SK-N-SH (cell line): ENCODE measurements around the gene NEAT1.

ENCODE experiments used
- EP300 ChIP-seq, 2 experiments: IDR thresholded peaks; 2 replicates each; pipeline versions ENCODE4 v1.4.0 to v1.6.1; 2012; ENCODE audit warnings: borderline replicate concordance in 1 of 2, low read depth in 1 of 2, low read length in 1 of 2
- EZH2phosphoT487 ChIP-seq: fragments of 200-600 bp; sonication (generic); IDR thresholded peaks from 2 replicates; pipeline ENCODE4 v1.6.1; 2017; ENCODE audit warnings: low read depth, mixed run types, mild to moderate bottlenecking, antibody characterized with exemption, moderate library complexity, borderline replicate concordance
- GATA2 ChIP-seq: sonication (generic); formaldehyde crosslinking; IDR thresholded peaks from 2 replicates; pipeline ENCODE4 v1.5.0; 2020; ENCODE audit warnings: mild to moderate bottlenecking, missing genetic modification reagents
- TF ChIP-seq, protein P1 (sequence below): fragments of 200-600 bp; sonication (generic); IDR thresholded peaks from 2 replicates; pipeline ENCODE4 v1.6.1; 2017; ENCODE audit warnings: antibody characterized with exemption, mild to moderate bottlenecking, moderate library complexity
- TF ChIP-seq, protein P2 (sequence below): IDR thresholded peaks from 2 replicates; pipeline ENCODE4 v1.4.0; 2012; ENCODE audit warnings: low read depth
- TF ChIP-seq, protein P3 (sequence below): fragments of 150-350 bp; IDR thresholded peaks from 2 replicates; pipeline ENCODE4 v1.6.1; 2016; ENCODE audit warnings: mild to moderate bottlenecking, low read depth, low read length

DNA sequence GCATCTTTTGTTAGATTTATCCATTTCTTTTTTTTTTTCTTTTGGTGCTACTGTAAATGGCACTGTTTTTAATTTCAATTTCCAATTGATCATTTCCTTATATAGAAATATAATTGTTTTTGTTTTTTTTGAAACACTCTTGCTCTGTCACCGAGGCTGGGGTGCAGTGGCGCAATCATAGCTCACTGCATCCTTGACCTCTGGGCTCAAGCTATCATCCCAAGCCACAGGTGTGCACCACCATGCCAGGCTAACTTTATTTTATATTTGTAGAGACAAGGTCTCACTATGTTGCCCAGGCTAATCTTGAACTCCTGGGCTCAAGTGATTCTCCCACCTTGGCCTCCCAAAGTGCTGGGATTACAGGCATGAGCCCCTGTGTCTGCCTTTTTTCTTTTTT lies 19.8 kb upstream of the NEAT1 start:
- TF ChIP-seq, protein P1, sequence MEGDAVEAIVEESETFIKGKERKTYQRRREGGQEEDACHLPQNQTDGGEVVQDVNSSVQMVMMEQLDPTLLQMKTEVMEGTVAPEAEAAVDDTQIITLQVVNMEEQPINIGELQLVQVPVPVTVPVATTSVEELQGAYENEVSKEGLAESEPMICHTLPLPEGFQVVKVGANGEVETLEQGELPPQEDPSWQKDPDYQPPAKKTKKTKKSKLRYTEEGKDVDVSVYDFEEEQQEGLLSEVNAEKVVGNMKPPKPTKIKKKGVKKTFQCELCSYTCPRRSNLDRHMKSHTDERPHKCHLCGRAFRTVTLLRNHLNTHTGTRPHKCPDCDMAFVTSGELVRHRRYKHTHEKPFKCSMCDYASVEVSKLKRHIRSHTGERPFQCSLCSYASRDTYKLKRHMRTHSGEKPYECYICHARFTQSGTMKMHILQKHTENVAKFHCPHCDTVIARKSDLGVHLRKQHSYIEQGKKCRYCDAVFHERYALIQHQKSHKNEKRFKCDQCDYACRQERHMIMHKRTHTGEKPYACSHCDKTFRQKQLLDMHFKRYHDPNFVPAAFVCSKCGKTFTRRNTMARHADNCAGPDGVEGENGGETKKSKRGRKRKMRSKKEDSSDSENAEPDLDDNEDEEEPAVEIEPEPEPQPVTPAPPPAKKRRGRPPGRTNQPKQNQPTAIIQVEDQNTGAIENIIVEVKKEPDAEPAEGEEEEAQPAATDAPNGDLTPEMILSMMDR, result no peak
- no peak for TF ChIP-seq EZH2phosphoT487
- no peak for TF ChIP-seq EP300 (IDR thresholded peaks at IDR 0.05; ENCODE audit: borderline replicate concordance in 1 of 2, low read depth in 1 of 2, low read length in 1 of 2)
- TF ChIP-seq GATA2 (CRISPR knock-in tag), result no peak
- TF ChIP-seq, protein P2, sequence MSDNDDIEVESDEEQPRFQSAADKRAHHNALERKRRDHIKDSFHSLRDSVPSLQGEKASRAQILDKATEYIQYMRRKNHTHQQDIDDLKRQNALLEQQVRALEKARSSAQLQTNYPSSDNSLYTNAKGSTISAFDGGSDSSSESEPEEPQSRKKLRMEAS, result no peak
- TF ChIP-seq, protein P3, sequence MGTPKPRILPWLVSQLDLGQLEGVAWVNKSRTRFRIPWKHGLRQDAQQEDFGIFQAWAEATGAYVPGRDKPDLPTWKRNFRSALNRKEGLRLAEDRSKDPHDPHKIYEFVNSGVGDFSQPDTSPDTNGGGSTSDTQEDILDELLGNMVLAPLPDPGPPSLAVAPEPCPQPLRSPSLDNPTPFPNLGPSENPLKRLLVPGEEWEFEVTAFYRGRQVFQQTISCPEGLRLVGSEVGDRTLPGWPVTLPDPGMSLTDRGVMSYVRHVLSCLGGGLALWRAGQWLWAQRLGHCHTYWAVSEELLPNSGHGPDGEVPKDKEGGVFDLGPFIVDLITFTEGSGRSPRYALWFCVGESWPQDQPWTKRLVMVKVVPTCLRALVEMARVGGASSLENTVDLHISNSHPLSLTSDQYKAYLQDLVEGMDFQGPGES, result no peak
